Nephron (organoid): ENCODE measurements around the gene GUCY1A1.

Experiments
- H3K27ac Mint-ChIP-seq, 3 experiments: 2 replicates each; pipeline ENCODE4 v1.8.0; 2020; ENCODE audit warnings: mixed read lengths in 3 of 3, mild to moderate bottlenecking in 2 of 3, moderate library complexity in 1 of 3
- H3K27me3 Mint-ChIP-seq: 2 replicates; pipeline ENCODE4 v1.8.0; 2021; ENCODE audit warnings: low read depth, mild to moderate bottlenecking, moderate library complexity, mixed read lengths
- H3K36me3 Mint-ChIP-seq: 2 replicates; pipeline ENCODE4 v1.8.0; 2020; ENCODE audit warnings: low read depth, mixed read lengths
- H3K4me1 Mint-ChIP-seq: 2 replicates; pipeline ENCODE4 v1.8.0; 2020; ENCODE audit warnings: mixed read lengths
- H3K4me3 Mint-ChIP-seq, 3 experiments: 2 replicates each; pipeline ENCODE4 v1.8.0; 2020; ENCODE audit warnings: mild to moderate bottlenecking in 3 of 3, mixed read lengths in 3 of 3, moderate library complexity in 2 of 3
- H3K9me3 Mint-ChIP-seq: 2 replicates; pipeline ENCODE4 v1.8.0; 2020; ENCODE audit warnings: mixed read lengths
- CTCF ChIP-seq, 3 experiments: fragments of 200-600 bp; sonication (generic); IDR thresholded peaks; one replicate each; pipeline ENCODE4 v1.5.0; 2021; ENCODE audit warnings: antibody characterized with exemption in 3 of 3; ENCODE audit not compliant: unreplicated experiment in 3 of 3

The GUCY1A1 gene

GRCh38 chr4:155626561-155626960 lies 40.1 kb upstream of the GUCY1A1 start:
- Mint-ChIP-seq H3K36me3 (no peaks in the 10 kb centered on the region), H3K27me3 (no peaks in the 10 kb centered on the region), H3K9me3 (no peaks in the 10 kb centered on the region), H3K4me1 (peaks cover 22% of the 10 kb centered on the region), H3K4me3 (no peak overlapping the region), H3K27ac (peak overlapping the region in 1 of 3 experiments; percentile 23)
- TF ChIP-seq CTCF (IDR thresholded peaks at IDR 0.05; ENCODE audit: unreplicated experiment in 3 of 3) = no peak

GRCh38 chr4:155629183-155629825 lies 37.3 kb upstream of the GUCY1A1 start:
- no peak for TF ChIP-seq CTCF (IDR thresholded peaks at IDR 0.05; ENCODE audit: unreplicated experiment in 3 of 3)
- H3K27me3 Mint-ChIP-seq = no peaks in the 10 kb centered on the region
- no peak overlapping the region for H3K4me3 Mint-ChIP-seq
- peaks cover 30% of the 10 kb centered on the region for H3K4me1 Mint-ChIP-seq
- H3K27ac Mint-ChIP-seq = peak overlapping the region; percentile 58 to 85 (median 71)
- peaks cover under 1% of the 10 kb centered on the region for H3K9me3 Mint-ChIP-seq
- no peaks in the 10 kb centered on the region for H3K36me3 Mint-ChIP-seq

- no peak for TF ChIP-seq CTCF (IDR thresholded peaks at IDR 0.05; ENCODE audit: unreplicated experiment in 3 of 3)
- Mint-ChIP-seq H3K27me3 (peaks cover 1% of the 10 kb centered on the region), H3K9me3 (peaks cover 4% of the 10 kb centered on the region), H3K4me3 (no peak overlapping the region), H3K27ac (peak overlapping the region; percentile 56 to 71 (median 58)), H3K36me3 (no peaks in the 10 kb centered on the region), H3K4me1 (peaks cover 30% of the 10 kb centered on the region)
Observed at GRCh38 chr4:155629956-155630355, 36.7 kb upstream of the GUCY1A1 start.

- H3K4me3 Mint-ChIP-seq = no peak overlapping the region
- no peaks in the 10 kb centered on the region for H3K36me3 Mint-ChIP-seq
- H3K27ac Mint-ChIP-seq = peak overlapping the region; percentile 66 to 94 (median 76)
- no peak for TF ChIP-seq CTCF (IDR thresholded peaks at IDR 0.05; ENCODE audit: unreplicated experiment in 3 of 3)
- H3K4me1 Mint-ChIP-seq = peaks cover 30% of the 10 kb centered on the region
- H3K27me3 Mint-ChIP-seq = peaks cover 4% of the 10 kb centered on the region
- H3K9me3 Mint-ChIP-seq = peaks cover 5% of the 10 kb centered on the region
Observed at GRCh38 chr4:155632310-155632840, 34.3 kb upstream of the GUCY1A1 start.

- no peaks in the 10 kb centered on the region for H3K36me3 Mint-ChIP-seq
- TF ChIP-seq CTCF (IDR thresholded peaks at IDR 0.05; ENCODE audit: unreplicated experiment in 3 of 3) = no peak
- H3K27me3 Mint-ChIP-seq = peaks cover 4% of the 10 kb centered on the region
- H3K9me3 Mint-ChIP-seq = peaks cover 5% of the 10 kb centered on the region
- H3K4me1 Mint-ChIP-seq = peaks cover 5% of the 10 kb centered on the region
- peak overlapping the region; percentile 13 to 36 (median 36) for H3K27ac Mint-ChIP-seq
- H3K4me3 Mint-ChIP-seq = no peak overlapping the region
Observed at GRCh38 chr4:155638195-155638965, 28.3 kb upstream of the GUCY1A1 start.
